ENCODE data around the gene APOC4. TPM values are rescaled to one million over a fixed set of nuclear protein-coding genes. Genes with fewer than 3 reads are reported as not detected.
A peak's percentile ranks its signal among the peaks of the same experiment; 100 is the strongest.

APOC4 gene
- total and polyA plus RNA-seq, 7 donors, result not detected

GRCh38 chr19:44948237-44948636 is 6.2 kb downstream of the APOC4 start:
- H3K36me3 ChIP-seq (ENCODE audit: insufficient read depth in 1 of 2, low read depth in 1 of 2), result peaks cover 0 to 15% of the 10 kb centered on the region in 2 donors
- H3K4me1 ChIP-seq, result peaks cover 12% of the 10 kb centered on the region
- no peak overlapping the region for H3K4me3 ChIP-seq
- H3K27me3 ChIP-seq (ENCODE audit: insufficient read depth in 3 of 3, low read length in 2 of 3), result no peaks in the 10 kb centered on the region
- DNase-seq (no peak), ATAC-seq (no peak)
- H3K9me3 ChIP-seq, result no peaks in the 10 kb centered on the region
- TF ChIP-seq, protein P1, sequence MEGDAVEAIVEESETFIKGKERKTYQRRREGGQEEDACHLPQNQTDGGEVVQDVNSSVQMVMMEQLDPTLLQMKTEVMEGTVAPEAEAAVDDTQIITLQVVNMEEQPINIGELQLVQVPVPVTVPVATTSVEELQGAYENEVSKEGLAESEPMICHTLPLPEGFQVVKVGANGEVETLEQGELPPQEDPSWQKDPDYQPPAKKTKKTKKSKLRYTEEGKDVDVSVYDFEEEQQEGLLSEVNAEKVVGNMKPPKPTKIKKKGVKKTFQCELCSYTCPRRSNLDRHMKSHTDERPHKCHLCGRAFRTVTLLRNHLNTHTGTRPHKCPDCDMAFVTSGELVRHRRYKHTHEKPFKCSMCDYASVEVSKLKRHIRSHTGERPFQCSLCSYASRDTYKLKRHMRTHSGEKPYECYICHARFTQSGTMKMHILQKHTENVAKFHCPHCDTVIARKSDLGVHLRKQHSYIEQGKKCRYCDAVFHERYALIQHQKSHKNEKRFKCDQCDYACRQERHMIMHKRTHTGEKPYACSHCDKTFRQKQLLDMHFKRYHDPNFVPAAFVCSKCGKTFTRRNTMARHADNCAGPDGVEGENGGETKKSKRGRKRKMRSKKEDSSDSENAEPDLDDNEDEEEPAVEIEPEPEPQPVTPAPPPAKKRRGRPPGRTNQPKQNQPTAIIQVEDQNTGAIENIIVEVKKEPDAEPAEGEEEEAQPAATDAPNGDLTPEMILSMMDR (IDR thresholded peaks at IDR 0.05), result no peak
- H3K27ac ChIP-seq, result no peak overlapping the region
- WGBS, 3 donors, result 48 to 73% (median 51%) methylated on average over 5 of the region's 5 CpGs
- intact Hi-C loops (cut with DNase I), result no loop called here

- no peak for DNase-seq
- intact Hi-C loops (cut with DNase I), result no loop called here
- Histone ChIP-seq H3K9me3 (no peaks in the 10 kb centered on the region), H3K27ac (no peak overlapping the region), H3K4me3 (no peak overlapping the region), H3K36me3 (ENCODE audit: insufficient read depth in 1 of 2, low read depth in 1 of 2) (peaks cover 0 to 15% of the 10 kb centered on the region in 2 donors), H3K27me3 (ENCODE audit: insufficient read depth in 3 of 3, low read length in 2 of 3) (no peaks in the 10 kb centered on the region), H3K4me1 (peaks cover 18% of the 10 kb centered on the region)
- no peak for ATAC-seq
- TF ChIP-seq, protein P1 (IDR thresholded peaks at IDR 0.05), result no peak
- WGBS, 3 donors, result 63 to 75% (median 66%) methylated on average over 4 to 5 of the region's 5 CpGs
These were observed 6.8 kb downstream of the APOC4 start for GRCh38 chr19:44948763-44949374.

- TF ChIP-seq, protein P1 (IDR thresholded peaks at IDR 0.05), result no peak
- no peak for ATAC-seq
- 47 to 70% (median 61%) methylated on average over 9 of the region's 9 CpGs for WGBS, 3 donors
These were observed 7.5 kb downstream of the APOC4 start for GRCh38 chr19:44949550-44949949.

GRCh38 chr19:44951179-44952159 is 9.4 kb downstream of the APOC4 start:
- DNase-seq, result peak; percentile 21 to 64
- Histone ChIP-seq H3K27ac (peak overlapping the region; percentile 11), H3K27me3 (ENCODE audit: insufficient read depth in 3 of 3, low read length in 2 of 3) (no peaks in the 10 kb centered on the region), H3K36me3 (ENCODE audit: insufficient read depth in 1 of 2, low read depth in 1 of 2) (peaks cover 0 to 15% of the 10 kb centered on the region in 2 donors), H3K9me3 (no peaks in the 10 kb centered on the region), H3K4me1 (peaks cover 27% of the 10 kb centered on the region), H3K4me3 (no peak overlapping the region)
- TF ChIP-seq, protein P1 (IDR thresholded peaks at IDR 0.05), result peak; percentile 78
- intact Hi-C loops (cut with DNase I), result loop anchor here (1.0 to 2.0 kb wide), 2 partner anchors 48 to 49 kb away; no protein-coding TSS in a partner anchor
- peak in 1 of 4 donors; percentile 25 for ATAC-seq
- WGBS, 3 donors, result 22 to 40% (median 34%) methylated on average over 11 to 13 of the region's 13 CpGs

More at GRCh38 chr19:44949550-44949949, 7.5 kb downstream of the APOC4 start:
- Histone ChIP-seq H3K36me3 (ENCODE audit: insufficient read depth in 1 of 2, low read depth in 1 of 2) (peaks cover 0 to 15% of the 10 kb centered on the region in 2 donors), H3K27ac (no peak overlapping the region), H3K4me1 (peaks cover 23% of the 10 kb centered on the region), H3K9me3 (no peaks in the 10 kb centered on the region), H3K27me3 (ENCODE audit: insufficient read depth in 3 of 3, low read length in 2 of 3) (no peaks in the 10 kb centered on the region), H3K4me3 (no peak overlapping the region)
- no peak for DNase-seq
- intact Hi-C loops (cut with DNase I), result no loop called here
